ENCODE measurements around the gene CD2AP. TPM values are rescaled to one million over a fixed set of nuclear protein-coding genes. Genes with fewer than 3 reads are reported as not detected.

Gene CD2AP
- total and polyA plus RNA-seq, 2 experiments from 2014 or later = 13.2 to 22.8 TPM

DNA sequence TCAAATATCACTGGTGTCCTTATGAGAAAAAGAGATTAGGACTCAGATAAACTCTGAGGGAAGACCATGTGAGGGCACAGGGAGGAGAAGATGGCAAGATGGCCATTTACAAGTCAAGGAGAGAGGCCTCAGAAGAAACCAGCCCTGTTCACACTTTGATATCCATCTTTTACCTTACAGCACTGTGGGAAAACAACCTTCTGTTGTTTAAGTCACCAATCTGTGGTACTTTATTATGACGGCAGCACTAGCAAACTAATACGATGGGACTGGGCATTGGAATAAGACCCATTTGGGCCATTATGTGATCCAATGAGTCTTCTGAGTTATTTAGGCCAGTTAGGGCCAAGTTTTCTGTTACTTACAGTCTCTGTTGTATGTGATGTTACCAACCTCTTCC lies 26.4 kb upstream of the CD2AP start:
- no peaks in the 10 kb centered on the region for H3K36me3 ChIP-seq (ENCODE audit: low read depth)
- DNase-seq = no peak
- H3K4me2 ChIP-seq (ENCODE audit: unreplicated experiment) = no peak overlapping the region
- no peaks in the 10 kb centered on the region for H3F3A ChIP-seq (ENCODE audit: insufficient read depth)
- H4K20me1 ChIP-seq (ENCODE audit: insufficient read depth) = no peaks in the 10 kb centered on the region
- no peaks in the 10 kb centered on the region for H3K9me3 ChIP-seq (ENCODE audit: low read depth)
- H3K4me1 ChIP-seq (ENCODE audit: insufficient read depth) = no peaks in the 10 kb centered on the region
- in situ Hi-C loops (cut with MboI) = no loop called here
- H3K9ac ChIP-seq = no peak overlapping the region
- 60 to 74% methylated on average over 2 of the region's 2 CpGs for WGBS, 2 experiments (ENCODE audit: low coverage in 1 of 2, low lambda C conversion rate in 2 of 2, missing lambda C conversion rate in 2 of 2)
- no peak for TF ChIP-seq EZH2 (IDR thresholded peaks at IDR 0.05; ENCODE audit: insufficient read depth, poor library complexity, severe bottlenecking)
- no peak for TF ChIP-seq EZH2phosphoT487 (IDR thresholded peaks at IDR 0.05; ENCODE audit: insufficient read depth, low read depth)
- no peaks in the 10 kb centered on the region for H3K79me2 ChIP-seq (ENCODE audit: insufficient read depth)
- no peaks in the 10 kb centered on the region for H3K9me2 ChIP-seq (ENCODE audit: insufficient read depth)
- no peak overlapping the region for H2AFZ ChIP-seq
- H3K4me3 ChIP-seq = no peak overlapping the region
- no peak overlapping the region for H3K27ac ChIP-seq
- H3K27me3 ChIP-seq (replicated peaks; ENCODE audit: insufficient read depth) = 0 out of 2 replicates have a peak, but pooled peaks cover 6% of the 10 kb centered on the region

DNA sequence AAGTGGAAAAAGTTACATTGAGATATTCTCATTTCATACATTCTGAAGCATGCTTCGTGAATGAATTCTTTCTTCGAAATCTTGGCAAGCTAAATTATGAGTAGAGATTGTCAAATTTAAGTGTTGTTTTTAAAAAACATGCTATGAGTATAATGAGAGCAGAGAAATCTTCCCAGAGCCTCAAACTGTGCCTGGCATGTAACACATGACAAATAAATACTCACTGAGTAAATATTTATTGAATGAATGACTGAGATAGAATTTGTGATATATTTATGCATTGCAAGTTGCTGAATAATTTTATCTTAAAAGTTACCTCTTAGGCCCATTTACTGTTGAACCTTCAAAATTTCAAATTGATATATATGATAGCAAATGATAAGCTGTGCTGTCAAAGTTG lies 24.7 kb upstream of the CD2AP start:
- H3K27me3 ChIP-seq (replicated peaks; ENCODE audit: insufficient read depth) = 0 out of 2 replicates have a peak, but pooled peaks cover 6% of the 10 kb centered on the region
- no peak overlapping the region for H3K9ac ChIP-seq
- H3K4me2 ChIP-seq (ENCODE audit: unreplicated experiment) = no peak overlapping the region

GRCh38 chr6:47453372-47453936 lies 24.1 kb upstream of the CD2AP start:
- no peak overlapping the region for H2AFZ ChIP-seq
- no peaks in the 10 kb centered on the region for H3K4me1 ChIP-seq (ENCODE audit: insufficient read depth)
- H3K27me3 ChIP-seq (replicated peaks; ENCODE audit: insufficient read depth) = 0 out of 2 replicates have a peak, but pooled peaks cover 6% of the 10 kb centered on the region
- H3K9me2 ChIP-seq (ENCODE audit: insufficient read depth) = no peaks in the 10 kb centered on the region
- WGBS, 2 experiments (ENCODE audit: low coverage in 1 of 2, low lambda C conversion rate in 2 of 2, missing lambda C conversion rate in 2 of 2) = 57 to 62% methylated on average over 4 of the region's 4 CpGs
- H3K4me3 ChIP-seq = no peak overlapping the region
- in situ Hi-C loops (cut with MboI) = no loop called here
- H3K9ac ChIP-seq = no peak overlapping the region
- no peaks in the 10 kb centered on the region for H3K36me3 ChIP-seq (ENCODE audit: low read depth)
- TF ChIP-seq EZH2 (IDR thresholded peaks at IDR 0.05; ENCODE audit: insufficient read depth, poor library complexity, severe bottlenecking) (no peak), EZH2phosphoT487 (IDR thresholded peaks at IDR 0.05; ENCODE audit: insufficient read depth, low read depth) (no peak)
- no peak for DNase-seq
- H3K27ac ChIP-seq = no peak overlapping the region
- no peak overlapping the region for H3K4me2 ChIP-seq (ENCODE audit: unreplicated experiment)
- no peaks in the 10 kb centered on the region for H3F3A ChIP-seq (ENCODE audit: insufficient read depth)
- H4K20me1 ChIP-seq (ENCODE audit: insufficient read depth) = no peaks in the 10 kb centered on the region
- H3K79me2 ChIP-seq (ENCODE audit: insufficient read depth) = no peaks in the 10 kb centered on the region
- no peaks in the 10 kb centered on the region for H3K9me3 ChIP-seq (ENCODE audit: low read depth)

More for the DNA sequence above, 24.7 kb upstream of the CD2AP start:
- Histone ChIP-seq H3K36me3 (ENCODE audit: low read depth) (no peaks in the 10 kb centered on the region), H3K9me2 (ENCODE audit: insufficient read depth) (no peaks in the 10 kb centered on the region), H3K79me2 (ENCODE audit: insufficient read depth) (no peaks in the 10 kb centered on the region), H3F3A (ENCODE audit: insufficient read depth) (no peaks in the 10 kb centered on the region), H3K9me3 (ENCODE audit: low read depth) (no peaks in the 10 kb centered on the region), H2AFZ (no peak overlapping the region), H4K20me1 (ENCODE audit: insufficient read depth) (no peaks in the 10 kb centered on the region), H3K27ac (no peak overlapping the region), H3K4me3 (no peak overlapping the region), H3K4me1 (ENCODE audit: insufficient read depth) (no peaks in the 10 kb centered on the region)
- in situ Hi-C loops (cut with MboI) = no loop called here
- no peak for DNase-seq
- TF ChIP-seq EZH2 (IDR thresholded peaks at IDR 0.05; ENCODE audit: insufficient read depth, poor library complexity, severe bottlenecking) (no peak), EZH2phosphoT487 (IDR thresholded peaks at IDR 0.05; ENCODE audit: insufficient read depth, low read depth) (no peak)
- 76 to 89% methylated on average over 2 of the region's 2 CpGs for WGBS, 2 experiments (ENCODE audit: low coverage in 1 of 2, low lambda C conversion rate in 2 of 2, missing lambda C conversion rate in 2 of 2)

- WGBS, 2 experiments (ENCODE audit: low coverage in 1 of 2, low lambda C conversion rate in 2 of 2, missing lambda C conversion rate in 2 of 2) = 73 to 76% methylated on average over 6 of the region's 6 CpGs
- no peaks in the 10 kb centered on the region for H3K79me2 ChIP-seq (ENCODE audit: insufficient read depth)
- H3F3A ChIP-seq (ENCODE audit: insufficient read depth) = no peaks in the 10 kb centered on the region
- no peaks in the 10 kb centered on the region for H3K36me3 ChIP-seq (ENCODE audit: low read depth)
- no peak overlapping the region for H3K9ac ChIP-seq
- in situ Hi-C loops (cut with MboI) = no loop called here
- no peaks in the 10 kb centered on the region for H3K9me2 ChIP-seq (ENCODE audit: insufficient read depth)
- TF ChIP-seq EZH2 (IDR thresholded peaks at IDR 0.05; ENCODE audit: insufficient read depth, poor library complexity, severe bottlenecking) = no peak
- TF ChIP-seq EZH2phosphoT487 (IDR thresholded peaks at IDR 0.05; ENCODE audit: insufficient read depth, low read depth) = no peak
- no peak for DNase-seq
- no peaks in the 10 kb centered on the region for H4K20me1 ChIP-seq (ENCODE audit: insufficient read depth)
- no peak overlapping the region for H3K27ac ChIP-seq
- no peak overlapping the region for H2AFZ ChIP-seq
- H3K4me2 ChIP-seq (ENCODE audit: unreplicated experiment) = no peak overlapping the region
- no peaks in the 10 kb centered on the region for H3K4me1 ChIP-seq (ENCODE audit: insufficient read depth)
- 0 out of 2 replicates have a peak, but pooled peaks cover 6% of the 10 kb centered on the region for H3K27me3 ChIP-seq (replicated peaks; ENCODE audit: insufficient read depth)
- H3K9me3 ChIP-seq (ENCODE audit: low read depth) = no peaks in the 10 kb centered on the region
- no peak overlapping the region for H3K4me3 ChIP-seq
Measured at GRCh38 chr6:47454713-47455396, 22.7 kb upstream of the CD2AP start.
